H1 (cell line): ENCODE measurements around the gene PFN2. TPM values are rescaled to one million over a fixed set of nuclear protein-coding genes. Genes with fewer than 3 reads are reported as not detected.

Experiments
- CTCF ChIA-PET: fragments of 300-600 bp; sonication (Branson Sonifier 250); formaldehyde crosslinking; loops from one replicate; lab custom pipeline; 2021; ENCODE audit not compliant: partially characterized antibody; lab: Charles Lee
- POLR2A ChIA-PET: fragments of 300-600 bp; sonication (Branson Sonifier 250); formaldehyde crosslinking; loops from one replicate; lab custom pipeline; 2021; ENCODE audit warnings: inconsistent platforms; ENCODE audit not compliant: partially characterized antibody; lab: Charles Lee
- DNase-seq, 2 experiments: peaks; one replicate each; pipeline versions ENCODE4 v3.0.0 to v3.0.0-alpha.2; 2010 to 2022; ENCODE audit warnings: low spot score in 2 of 2, low read depth in 1 of 2, mixed read lengths in 1 of 2
- FAIRE-seq: peaks from 2 replicates; lab custom pipeline; 2011; peaks lifted over from hg19 to GRCh38; lab: Jason Lieb, UNC
- H2AFZ ChIP-seq: 2 replicates; pipeline ENCODE4 v1.8.1; 2012; ENCODE audit warnings: low read length, inconsistent platforms
- H2AK5ac ChIP-seq: 2 replicates; pipeline ENCODE4 v1.6.1; 2013; ENCODE audit warnings: low read depth, low read length
- H2BK120ac ChIP-seq: replicated peaks from 2 replicates; pipeline ENCODE3; 2013; ENCODE audit warnings: low read depth, low read length, inconsistent platforms
- H2BK12ac ChIP-seq: 2 replicates; pipeline ENCODE4 v1.6.1; 2013; ENCODE audit warnings: low read depth, low read length
- H2BK15ac ChIP-seq: 2 replicates; pipeline ENCODE4 v1.6.1; 2013; ENCODE audit warnings: low read length
- H2BK20ac ChIP-seq: 2 replicates; pipeline ENCODE4 v1.6.1; 2013; ENCODE audit warnings: low read length
- H2BK5ac ChIP-seq: 2 replicates; pipeline ENCODE4 v1.6.1; 2013; ENCODE audit warnings: low read depth, low read length
- H3K14ac ChIP-seq: 2 replicates; pipeline ENCODE4 v1.6.1; 2013; ENCODE audit warnings: inconsistent platforms; ENCODE audit not compliant: insufficient read length
- H3K18ac ChIP-seq: 2 replicates; pipeline ENCODE4 v1.6.1; 2013; ENCODE audit warnings: low read length; ENCODE audit errors: extremely low read depth
- H3K23ac ChIP-seq: 2 replicates; pipeline ENCODE4 v1.6.1; 2013; ENCODE audit warnings: inconsistent platforms; ENCODE audit not compliant: insufficient read length
- H3K23me2 ChIP-seq: 2 replicates; pipeline ENCODE4 v1.6.1; 2013; ENCODE audit warnings: low read depth, low read length
- H3K27ac ChIP-seq: 2 replicates; pipeline ENCODE4 v1.6.1; 2011; ENCODE audit warnings: low read depth, low read length, inconsistent platforms
- H3K27me3 ChIP-seq, 4 experiments: replicated peaks in 1 of 4; 1 replicate in 1 of 4; 2 replicates in 3 of 4; pipeline versions ENCODE4 v1.6.1 to v1.8.1; 2011 to 2013; ENCODE audit warnings: low read length in 3 of 4, mild to moderate bottlenecking in 3 of 4, inconsistent platforms in 2 of 4, mixed read lengths in 2 of 4, moderate library complexity in 1 of 4; ENCODE audit not compliant: control insufficient read depth in 3 of 4, insufficient read depth in 3 of 4; ENCODE audit errors: extremely low read depth in 1 of 4
- H3K36me3 ChIP-seq, 4 experiments: 2 replicates each; pipeline versions ENCODE4 v1.6.1 to v1.8.1; 2011 to 2013; ENCODE audit warnings: mild to moderate bottlenecking in 4 of 4, low read length in 3 of 4, moderate library complexity in 2 of 4, control low read depth in 1 of 4, inconsistent platforms in 1 of 4; ENCODE audit not compliant: insufficient read depth in 4 of 4, control insufficient read depth in 2 of 4
- H3K4ac ChIP-seq: replicated peaks from 2 replicates; pipeline ENCODE3; 2013; ENCODE audit warnings: low read length, low read depth, mixed read lengths, inconsistent platforms; ENCODE audit not compliant: insufficient read length
- H3K4me1 ChIP-seq, 4 experiments: replicated peaks in 1 of 4; 1 replicate in 1 of 4; 2 replicates in 3 of 4; pipeline versions ENCODE4 v1.6.1 to v1.8.1; 2011 to 2013; ENCODE audit warnings: low read length in 3 of 4, inconsistent platforms in 2 of 4, mixed read lengths in 1 of 4; ENCODE audit not compliant: insufficient read depth in 4 of 4, control insufficient read depth in 3 of 4
- H3K4me2 ChIP-seq, 2 experiments: 2 replicates each; pipeline versions ENCODE4 v1.6.1 to v1.8.1; 2011 to 2013; ENCODE audit warnings: low read depth in 2 of 2, low read length in 2 of 2, control low read depth in 1 of 2, inconsistent platforms in 1 of 2, mild to moderate bottlenecking in 1 of 2; ENCODE audit not compliant: insufficient read depth in 1 of 2
- H3K4me3 ChIP-seq, 4 experiments: fragments of 200-600, 300-600 bp in 1 of 4; sonication (generic), shearing (Covaris generic), sonication (Bioruptor Twin) in 1 of 4; 2 replicates each; pipeline versions ENCODE4 v1.5.1 to v1.8.1; 2011 to 2016; ENCODE audit warnings: low read length in 4 of 4, low read depth in 3 of 4, control low read depth in 2 of 4, inconsistent platforms in 2 of 4, mild to moderate bottlenecking in 2 of 4, mixed read lengths in 1 of 4, moderate library complexity in 1 of 4; ENCODE audit not compliant: insufficient read depth in 2 of 4; ENCODE audit errors: extremely low read depth in 1 of 4
- H3K56ac ChIP-seq: replicated peaks from 2 replicates; pipeline ENCODE3; 2013; ENCODE audit warnings: low read depth, mild to moderate bottlenecking, mixed read lengths, low read length, inconsistent platforms; ENCODE audit not compliant: insufficient read length
- H3K79me1 ChIP-seq: 2 replicates; pipeline ENCODE4 v1.6.1; 2013; ENCODE audit warnings: low read depth, low read length, control low read depth
- H3K79me2 ChIP-seq, 2 experiments: 2 replicates each; pipeline versions ENCODE4 v1.6.1 to v1.8.1; 2012 to 2013; ENCODE audit warnings: low read length in 2 of 2, mild to moderate bottlenecking in 2 of 2, inconsistent platforms in 1 of 2; ENCODE audit not compliant: insufficient read depth in 2 of 2, control insufficient read depth in 1 of 2
- H3K9ac ChIP-seq, 4 experiments: replicated peaks in 1 of 4; 1 replicate in 1 of 4; 2 replicates in 3 of 4; pipeline versions ENCODE4 v1.6.1 to v1.8.1; 2011 to 2013; ENCODE audit warnings: low read depth in 3 of 4, low read length in 3 of 4, control low read depth in 2 of 4, mild to moderate bottlenecking in 2 of 4, moderate library complexity in 2 of 4, inconsistent platforms in 1 of 4; ENCODE audit errors: extremely low read depth in 1 of 4
- H3K9me3 ChIP-seq, 2 experiments: 2 replicates each; pipeline versions ENCODE4 v1.6.1 to v1.8.1; 2012 to 2013; ENCODE audit warnings: mild to moderate bottlenecking in 2 of 2, moderate library complexity in 2 of 2, control low read depth in 1 of 2, inconsistent platforms in 1 of 2, low read depth in 1 of 2, low read length in 1 of 2, mixed read lengths in 1 of 2; ENCODE audit not compliant: insufficient read depth in 2 of 2
- H4K20me1 ChIP-seq, 2 experiments: replicated peaks in 1 of 2; 2 replicates each; pipeline versions ENCODE3 to v1.8.1; 2011 to 2013; ENCODE audit warnings: inconsistent platforms in 2 of 2, low read length in 2 of 2, mild to moderate bottlenecking in 1 of 2; ENCODE audit not compliant: insufficient read depth in 2 of 2, control insufficient read depth in 1 of 2
- H4K5ac ChIP-seq: 2 replicates; pipeline ENCODE4 v1.6.1; 2013; ENCODE audit warnings: low read length, low read depth, mixed read lengths, inconsistent platforms; ENCODE audit not compliant: insufficient read length
- H4K8ac ChIP-seq: 2 replicates; pipeline ENCODE4 v1.8.0; 2013; ENCODE audit warnings: mild to moderate bottlenecking, moderate library complexity, low read length, inconsistent platforms; ENCODE audit not compliant: insufficient read depth; ENCODE audit errors: extremely low read depth
- H4K91ac ChIP-seq: replicated peaks from 2 replicates; pipeline ENCODE3; 2013; ENCODE audit warnings: low read length, mixed read lengths, inconsistent platforms; ENCODE audit not compliant: insufficient read length
- CHD1 ChIP-seq: IDR thresholded peaks from 2 replicates; pipeline ENCODE4 v1.6.1; 2012; ENCODE audit warnings: low read depth, low read length, improper control_type of control experiment
- CHD2 ChIP-seq: IDR thresholded peaks from 2 replicates; pipeline ENCODE4 v1.6.1; 2012; ENCODE audit warnings: low read length, improper control_type of control experiment
- FOSL1 ChIP-seq: IDR thresholded peaks from 2 replicates; pipeline ENCODE4 v1.6.1; 2011; ENCODE audit warnings: mild to moderate bottlenecking, low read depth, low read length, moderate library complexity; ENCODE audit not compliant: insufficient read depth
- JUND ChIP-seq: IDR thresholded peaks from 2 replicates; pipeline ENCODE4 v1.6.1; 2011; ENCODE audit warnings: mild to moderate bottlenecking, improper control_type of control experiment, low read length
- RNF2 ChIP-seq: fragments of 200-900, 300-1000 bp; sonication (generic); IDR thresholded peaks from 2 replicates; pipeline ENCODE4 v1.7.1; 2016; ENCODE audit warnings: borderline replicate concordance, low read depth, mild to moderate bottlenecking, antibody characterized with exemption, low read length; ENCODE audit not compliant: poor library complexity, severe bottlenecking; ENCODE audit errors: missing control alignments
- SIN3A ChIP-seq, 2 experiments: IDR thresholded peaks in 1 of 2; conservative IDR thresholded peaks in 1 of 2; 2 replicates each; pipeline ENCODE4 v1.6.1; 2011 to 2012; ENCODE audit warnings: low read length in 2 of 2, improper control_type of control experiment in 1 of 2, low read depth in 1 of 2, mild to moderate bottlenecking in 1 of 2
- YY1 ChIP-seq: IDR thresholded peaks from 2 replicates; pipeline ENCODE4 v1.6.1; 2011; ENCODE audit warnings: low read depth, mild to moderate bottlenecking, low read length
- ZNF274 ChIP-seq: IDR thresholded peaks from 2 replicates; pipeline ENCODE4 v1.7.0; 2012; ENCODE audit warnings: low read length, borderline replicate concordance; ENCODE audit errors: extremely low read depth
- WGBS, 2 experiments: shearing (Covaris generic) in 1 of 2; methylation state at CpG; one replicate each; pipeline versions ENCODE4 v1.1.6 to v1.1.7; 2013 to 2015; ENCODE audit warnings: low lambda C conversion rate in 2 of 2, mixed read lengths in 2 of 2, inconsistent platforms in 1 of 2, low coverage in 1 of 2, missing lambda C conversion rate in 1 of 2; ENCODE audit not compliant: insufficient replicate concordance in 2 of 2, insufficient coverage in 1 of 2, insufficient read length in 1 of 2; ENCODE audit errors: extremely low coverage in 1 of 2, missing lambda C conversion rate in 1 of 2; 5-methylcytosine and 5-hydroxymethylcytosine counted together
- polyA plus RNA-seq, 7 experiments: library from polyadenylated mRNA; depleted of rRNA in 3 of 7; stranded (reverse) in 5 of 7; unstranded in 2 of 7; fragments of >200 nt in 5 of 7; fragments of 200-250 nt in 2 of 7; gene quantifications; 1 replicate in 5 of 7; 2 replicates in 1 of 7; 4 replicates in 1 of 7; pipeline versions ENCODE4 v1.2.1 to v1.2.3, GENCODE V29; 2011 to 2013; ENCODE audit warnings: missing spikeins in 2 of 7, mixed read lengths in 2 of 7
- total RNA-seq: library from RNA; stranded (reverse); fragmentation: NEBNext Ultra II Directional; extraction: Animal tissue kit (Norgen Biotek cat#: 25700); gene quantifications from 2 replicates; pipeline ENCODE4 v1.2.1, GENCODE V29; 2021
- TF ChIP-seq, protein P1 (sequence below), 3 experiments: IDR thresholded peaks; 1 replicate in 2 of 3; 2 replicates in 1 of 3; pipeline versions ENCODE4 v1.5.1 to v1.6.1; 2011; ENCODE audit warnings: low read length in 3 of 3, mild to moderate bottlenecking in 3 of 3, inconsistent platforms in 2 of 3, low read depth in 1 of 3, moderate library complexity in 1 of 3; ENCODE audit not compliant: insufficient read depth in 1 of 3; ENCODE audit errors: control extremely low read depth in 1 of 3

PFN2 gene
- total and polyA plus RNA-seq, 2 of the 8 experiments (the other 6 are each of a cell fraction or from before 2014, with no cell fraction given) = 175 to 311 TPM

DNA sequence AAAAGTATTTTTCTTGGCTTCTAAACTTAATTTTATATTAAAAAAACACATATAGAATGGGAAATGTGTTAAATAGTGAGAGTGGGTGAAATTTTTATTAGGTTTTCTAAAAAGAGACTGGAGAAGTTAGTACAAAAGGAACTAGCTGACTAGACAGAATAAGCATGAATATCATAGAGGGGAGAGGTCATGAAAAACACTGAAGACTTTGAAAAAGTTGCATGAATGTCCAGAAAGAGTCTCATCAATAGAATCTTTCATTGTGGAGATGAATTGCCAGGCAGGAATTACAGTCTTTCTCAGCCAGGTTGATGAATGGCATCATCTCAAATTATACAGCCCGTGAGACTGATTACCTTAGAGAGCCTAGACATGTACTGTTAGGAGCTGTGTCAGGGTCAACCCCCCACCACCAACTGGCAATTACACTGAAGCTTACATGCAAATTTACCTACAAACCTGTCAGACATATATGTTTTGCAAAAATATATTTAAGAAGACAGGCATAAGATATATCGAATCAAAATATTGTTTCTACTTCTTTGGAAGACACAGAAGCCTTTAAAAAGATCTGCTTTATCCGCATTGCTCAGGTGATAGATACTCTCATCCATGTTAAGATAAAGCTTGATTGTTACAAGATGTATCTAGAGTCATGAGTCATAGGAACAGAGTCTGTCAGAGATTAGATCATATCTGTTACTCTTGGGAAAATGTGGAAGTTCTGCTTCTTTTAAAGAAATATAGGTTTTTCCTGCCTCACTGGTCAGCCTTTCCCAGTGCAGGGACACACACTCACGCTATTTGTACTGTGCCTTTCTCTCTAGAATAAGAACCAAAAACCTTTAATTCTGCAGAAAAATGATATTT is 34.8 kb upstream of the PFN2 start:
- no peak for DNase-seq
- Histone ChIP-seq H3K56ac (no peak overlapping the region), H3K4me1 (no peaks in the 10 kb centered on the region), H3K4me2 (no peak overlapping the region), H2BK12ac (no peak overlapping the region), H3K79me2 (no peaks in the 10 kb centered on the region), H3K36me3 (no peaks in the 10 kb centered on the region), H4K20me1 (no peaks in the 10 kb centered on the region), H4K5ac (no peak overlapping the region), H3K23ac (no peak overlapping the region), H3K9ac (no peak overlapping the region), H3K79me1 (no peaks in the 10 kb centered on the region), H3K27ac (no peak overlapping the region), H2BK15ac (no peak overlapping the region), H3K9me3 (no peaks in the 10 kb centered on the region), H2AFZ (no peak overlapping the region), H2BK120ac (no peak overlapping the region), H3K4me3 (no peak overlapping the region), H3K4ac (no peak overlapping the region), H2BK20ac (no peak overlapping the region), H2AK5ac (no peak overlapping the region), H3K23me2 (no peaks in the 10 kb centered on the region), H3K18ac (no peak overlapping the region), H2BK5ac (no peak overlapping the region), H4K8ac (no peak overlapping the region), H3K27me3 (no peaks in the 10 kb centered on the region), H3K14ac (no peak overlapping the region), H4K91ac (no peak overlapping the region)
- WGBS, 2 experiments = 85% methylated on average over 4 of the region's 4 CpGs; no CpG with 5 or more reads in 1 of the 2 experiments
- ChIA-PET POLR2A (no interaction called here), CTCF (interaction anchor here (1.0 to 2.2 kb wide), 4 partner anchors 11 to 50 kb away, joined by 3 to 12 read pairs (median 3); no protein-coding TSS in a partner anchor)
- no peak for FAIRE-seq
- TF ChIP-seq JUND = no peak
- TF ChIP-seq FOSL1 = no peak
- TF ChIP-seq CHD2 = no peak
- no peak for TF ChIP-seq SIN3A (conservative IDR thresholded peaks at IDR 0.05 in 1 of 2, IDR thresholded peaks at IDR 0.05 in 1 of 2; ENCODE audit: low read depth in 1 of 2, low read length in 2 of 2)
- no peak for TF ChIP-seq ZNF274
- TF ChIP-seq, protein P1, sequence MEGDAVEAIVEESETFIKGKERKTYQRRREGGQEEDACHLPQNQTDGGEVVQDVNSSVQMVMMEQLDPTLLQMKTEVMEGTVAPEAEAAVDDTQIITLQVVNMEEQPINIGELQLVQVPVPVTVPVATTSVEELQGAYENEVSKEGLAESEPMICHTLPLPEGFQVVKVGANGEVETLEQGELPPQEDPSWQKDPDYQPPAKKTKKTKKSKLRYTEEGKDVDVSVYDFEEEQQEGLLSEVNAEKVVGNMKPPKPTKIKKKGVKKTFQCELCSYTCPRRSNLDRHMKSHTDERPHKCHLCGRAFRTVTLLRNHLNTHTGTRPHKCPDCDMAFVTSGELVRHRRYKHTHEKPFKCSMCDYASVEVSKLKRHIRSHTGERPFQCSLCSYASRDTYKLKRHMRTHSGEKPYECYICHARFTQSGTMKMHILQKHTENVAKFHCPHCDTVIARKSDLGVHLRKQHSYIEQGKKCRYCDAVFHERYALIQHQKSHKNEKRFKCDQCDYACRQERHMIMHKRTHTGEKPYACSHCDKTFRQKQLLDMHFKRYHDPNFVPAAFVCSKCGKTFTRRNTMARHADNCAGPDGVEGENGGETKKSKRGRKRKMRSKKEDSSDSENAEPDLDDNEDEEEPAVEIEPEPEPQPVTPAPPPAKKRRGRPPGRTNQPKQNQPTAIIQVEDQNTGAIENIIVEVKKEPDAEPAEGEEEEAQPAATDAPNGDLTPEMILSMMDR (IDR thresholded peaks at IDR 0.05; ENCODE audit: control extremely low read depth in 1 of 3, insufficient read depth in 1 of 3, low read depth in 1 of 3, low read length in 3 of 3) = no peak
- no peak for TF ChIP-seq YY1
- TF ChIP-seq CHD1 = no peak
- TF ChIP-seq RNF2 = no peak
